ENCODE measurements around the gene MISP3.

The MISP3 gene

GRCh38 chr19:14116525-14116917 is 43.9 kb downstream of the MISP3 start:
- peak overlapping the region; percentile 21 for H3K27ac ChIP-seq
- peak overlapping the region; percentile 92 for H3K4me2 ChIP-seq (ENCODE audit: low read length)
- H3K4me1 ChIP-seq = peaks cover 45% of the 10 kb centered on the region
- TF ChIP-seq CTCF (IDR thresholded peaks at IDR 0.05) = no peak
- H3K9ac ChIP-seq = peak overlapping the region; percentile 97
- no peaks in the 10 kb centered on the region for H3K9me3 ChIP-seq (ENCODE audit: control insufficient read depth, low read length)
- peaks cover 45% of the 10 kb centered on the region for H3K79me2 ChIP-seq
- H3K36me3 ChIP-seq (ENCODE audit: control insufficient read depth, insufficient read depth, low read length) = no peaks in the 10 kb centered on the region
- H2AFZ ChIP-seq = peak overlapping the region; percentile 40
- H3K27me3 ChIP-seq (ENCODE audit: control insufficient read depth, insufficient read depth, low read length) = no peaks in the 10 kb centered on the region
- H3K4me3 ChIP-seq (ENCODE audit: low read depth, low read length) = peak overlapping the region; percentile 83

- peak overlapping the region; percentile 83 for H3K4me3 ChIP-seq (ENCODE audit: low read depth, low read length)
- H3K4me2 ChIP-seq (ENCODE audit: low read length) = peak overlapping the region; percentile 92
- no peaks in the 10 kb centered on the region for H3K9me3 ChIP-seq (ENCODE audit: control insufficient read depth, low read length)
- H2AFZ ChIP-seq = peak overlapping the region; percentile 40
- peak overlapping the region; percentile 21 for H3K27ac ChIP-seq
- H3K4me1 ChIP-seq = peaks cover 45% of the 10 kb centered on the region
- H3K9ac ChIP-seq = peak overlapping the region; percentile 97
- H3K79me2 ChIP-seq = peaks cover 41% of the 10 kb centered on the region
- H3K36me3 ChIP-seq (ENCODE audit: control insufficient read depth, insufficient read depth, low read length) = no peaks in the 10 kb centered on the region
- H3K27me3 ChIP-seq (ENCODE audit: control insufficient read depth, insufficient read depth, low read length) = no peaks in the 10 kb centered on the region
- no peak for TF ChIP-seq CTCF (IDR thresholded peaks at IDR 0.05)
These were observed 44.5 kb downstream of the MISP3 start for GRCh38 chr19:14116918-14117578.

GRCh38 chr19:14117668-14118164 is 45.1 kb downstream of the MISP3 start, which contains the start of gene PRKACA:
Gene PRKACA (minus strand): TSS chr19:14117762. CDS start chr19:14117547, 215 bp downstream.
- Histone ChIP-seq H3K79me2 (peaks cover 38% of the 10 kb centered on the region), H2AFZ (peak within 1 kb of the TSS; percentile 82), H3K9ac (peak within 1 kb of the TSS; percentile 97), H3K4me1 (peaks cover 45% of the 10 kb centered on the region), H3K27me3 (ENCODE audit: control insufficient read depth, insufficient read depth, low read length) (no peaks in the 10 kb centered on the region), H3K9me3 (ENCODE audit: control insufficient read depth, low read length) (no peaks in the 10 kb centered on the region), H3K4me3 (ENCODE audit: low read depth, low read length) (peak within 1 kb of the TSS; percentile 83), H3K27ac (peak within 1 kb of the TSS; percentile 100), H3K36me3 (ENCODE audit: control insufficient read depth, insufficient read depth, low read length) (no peaks in the 10 kb centered on the region), H3K4me2 (ENCODE audit: low read length) (peak within 1 kb of the TSS; percentile 98)
- TF ChIP-seq CTCF (IDR thresholded peaks at IDR 0.05) = no peak

GRCh38 chr19:14118165-14119051 is 45.8 kb downstream of the MISP3 start:
- Histone ChIP-seq H3K9ac (peak overlapping the region; percentile 95), H3K4me2 (ENCODE audit: low read length) (peak overlapping the region; percentile 98), H3K27ac (peak overlapping the region; percentile 100), H3K4me3 (ENCODE audit: low read depth, low read length) (peak overlapping the region; percentile 61), H3K79me2 (peaks cover 33% of the 10 kb centered on the region), H2AFZ (peak overlapping the region; percentile 82), H3K4me1 (peaks cover 39% of the 10 kb centered on the region), H3K9me3 (ENCODE audit: control insufficient read depth, low read length) (no peaks in the 10 kb centered on the region), H3K27me3 (ENCODE audit: control insufficient read depth, insufficient read depth, low read length) (no peaks in the 10 kb centered on the region), H3K36me3 (ENCODE audit: control insufficient read depth, insufficient read depth, low read length) (no peaks in the 10 kb centered on the region)
- peak; percentile 5 for TF ChIP-seq CTCF (IDR thresholded peaks at IDR 0.05)

Measured in parathyroid adenoma (tissue), 2 donors.